Fibroblast of skin of right biceps (primary cell): ENCODE measurements around the gene CNGA4.

ENCODE experiments used
- DNase-seq: peaks from one replicate; pipeline ENCODE4 v3.0.0-alpha.2; 2013

The CNGA4 gene, protein sequence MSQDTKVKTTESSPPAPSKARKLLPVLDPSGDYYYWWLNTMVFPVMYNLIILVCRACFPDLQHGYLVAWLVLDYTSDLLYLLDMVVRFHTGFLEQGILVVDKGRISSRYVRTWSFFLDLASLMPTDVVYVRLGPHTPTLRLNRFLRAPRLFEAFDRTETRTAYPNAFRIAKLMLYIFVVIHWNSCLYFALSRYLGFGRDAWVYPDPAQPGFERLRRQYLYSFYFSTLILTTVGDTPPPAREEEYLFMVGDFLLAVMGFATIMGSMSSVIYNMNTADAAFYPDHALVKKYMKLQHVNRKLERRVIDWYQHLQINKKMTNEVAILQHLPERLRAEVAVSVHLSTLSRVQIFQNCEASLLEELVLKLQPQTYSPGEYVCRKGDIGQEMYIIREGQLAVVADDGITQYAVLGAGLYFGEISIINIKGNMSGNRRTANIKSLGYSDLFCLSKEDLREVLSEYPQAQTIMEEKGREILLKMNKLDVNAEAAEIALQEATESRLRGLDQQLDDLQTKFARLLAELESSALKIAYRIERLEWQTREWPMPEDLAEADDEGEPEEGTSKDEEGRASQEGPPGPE

DNA sequence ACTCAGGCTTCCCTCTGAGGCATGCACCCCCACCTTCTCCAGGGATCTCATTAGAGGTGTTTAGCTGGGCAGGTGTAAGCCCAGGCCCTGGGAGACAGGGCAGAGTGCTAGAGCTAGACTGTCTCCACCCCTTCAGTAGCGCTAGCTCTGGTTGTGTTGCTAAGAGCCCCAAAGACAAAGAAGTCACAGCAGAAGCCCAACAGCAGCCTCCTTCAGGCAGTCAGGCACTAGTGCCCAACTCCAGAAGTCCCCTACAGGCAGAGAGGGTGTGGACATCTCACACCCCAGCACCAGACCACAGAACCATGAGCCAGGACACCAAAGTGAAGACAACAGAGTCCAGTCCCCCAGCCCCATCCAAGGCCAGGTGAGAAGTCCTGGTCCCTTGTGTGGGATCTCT is at the start of gene CNGA4:
TSS of gene CNGA4 (plus strand) at position 188 of the 400 bp plus-strand sequence. CDS start at position 306, 118 bp downstream.
- DNase-seq, result no peak

DNA sequence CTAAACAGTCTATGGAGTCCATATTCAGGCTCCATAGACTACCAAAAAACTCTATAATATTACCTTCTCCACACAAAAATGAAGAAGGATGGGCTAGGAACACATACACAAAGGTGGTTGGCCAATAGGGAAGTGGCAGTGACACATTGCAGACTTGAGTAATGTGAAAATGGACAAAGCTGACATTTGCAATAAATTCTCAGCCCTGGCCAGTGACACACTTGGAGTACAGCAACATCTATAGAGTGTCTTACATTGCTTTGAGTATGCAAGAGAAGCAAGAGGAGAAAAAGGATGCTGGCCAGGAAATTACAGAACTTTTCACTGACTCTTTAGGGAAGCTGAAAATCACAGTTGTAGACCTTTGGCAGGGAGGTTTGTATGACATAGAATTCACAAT is 47.1 kb upstream of the CNGA4 start:
- no peak for DNase-seq

DNA sequence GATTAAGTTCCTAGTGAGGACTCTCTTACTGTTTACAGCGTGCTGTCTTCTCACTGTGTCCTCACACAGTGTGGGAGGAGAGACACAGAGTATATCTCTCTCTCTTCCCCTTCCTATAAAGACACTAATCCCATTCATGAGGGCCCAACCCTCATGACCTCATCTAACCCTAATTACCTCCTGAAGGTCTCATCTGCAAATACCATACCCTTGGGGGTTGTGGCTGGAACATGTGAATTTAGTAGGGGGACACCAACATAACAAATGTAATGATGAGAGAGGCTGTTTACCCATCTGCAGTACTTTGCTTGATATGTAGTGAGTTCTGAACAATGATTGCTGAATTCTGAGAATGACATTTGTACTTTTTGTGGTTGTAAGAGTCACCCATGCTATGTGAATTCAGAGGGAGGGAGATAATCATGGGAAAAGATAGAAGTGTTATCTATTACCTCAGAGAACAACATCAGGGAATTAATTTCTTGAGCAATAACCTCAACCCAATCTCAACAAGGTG is 44.8 kb upstream of the CNGA4 start:
- no peak for DNase-seq

DNA sequence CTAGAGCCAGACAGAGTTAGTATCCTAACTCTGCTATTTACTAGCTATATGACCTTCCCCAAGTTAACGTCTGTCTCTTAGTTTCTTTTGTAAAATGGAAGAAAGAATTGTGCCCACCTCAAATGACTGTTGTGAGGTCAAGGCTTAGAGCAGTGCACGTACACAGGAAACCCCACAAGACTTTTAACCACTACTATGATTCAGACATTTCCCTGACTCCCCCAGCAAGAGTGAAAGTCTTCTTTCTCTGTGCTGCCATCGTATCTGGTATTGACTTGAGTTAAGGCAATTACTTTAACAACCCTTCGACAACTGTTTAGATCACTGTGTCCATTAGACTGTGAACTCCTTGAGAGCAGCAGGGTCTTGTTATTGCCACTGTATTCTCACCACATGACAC is 42.5 kb upstream of the CNGA4 start:
- DNase-seq, result no peak

DNA sequence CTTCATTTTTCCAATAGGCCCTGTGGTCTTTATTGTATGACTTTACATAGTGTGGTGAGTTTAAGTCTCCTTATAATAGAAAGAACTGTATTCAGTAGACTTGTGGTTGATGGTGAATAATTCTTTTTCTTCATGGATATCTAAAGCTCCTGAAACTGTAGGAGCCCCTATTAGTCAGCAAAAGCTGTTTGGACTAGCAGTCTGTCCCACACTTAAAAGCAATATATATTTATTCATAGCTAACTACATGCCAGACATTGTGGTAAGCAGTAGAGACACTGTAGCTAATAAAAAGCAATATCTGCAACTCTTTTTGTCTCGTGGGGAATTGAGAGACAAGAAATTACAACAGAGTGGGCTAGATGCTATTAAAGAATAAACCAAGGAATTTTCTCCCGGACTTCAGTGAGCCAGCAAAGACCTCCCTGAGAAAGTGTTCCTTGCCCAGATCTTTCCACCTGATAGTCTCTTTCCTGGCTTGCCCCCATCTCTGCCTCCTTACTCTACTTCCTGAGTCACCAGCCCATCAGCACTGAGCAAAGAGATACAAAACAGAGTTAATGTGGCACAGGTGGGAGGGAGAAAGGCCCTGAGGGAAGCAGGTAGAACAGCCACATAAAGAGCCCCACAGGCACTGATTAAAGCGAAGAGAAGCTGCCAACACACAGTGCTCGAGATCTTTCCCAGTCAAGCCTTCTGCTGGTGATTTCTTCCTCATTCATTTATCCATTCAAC is 41.3 kb upstream of the CNGA4 start:
- DNase-seq, result peak; percentile 7

DNA sequence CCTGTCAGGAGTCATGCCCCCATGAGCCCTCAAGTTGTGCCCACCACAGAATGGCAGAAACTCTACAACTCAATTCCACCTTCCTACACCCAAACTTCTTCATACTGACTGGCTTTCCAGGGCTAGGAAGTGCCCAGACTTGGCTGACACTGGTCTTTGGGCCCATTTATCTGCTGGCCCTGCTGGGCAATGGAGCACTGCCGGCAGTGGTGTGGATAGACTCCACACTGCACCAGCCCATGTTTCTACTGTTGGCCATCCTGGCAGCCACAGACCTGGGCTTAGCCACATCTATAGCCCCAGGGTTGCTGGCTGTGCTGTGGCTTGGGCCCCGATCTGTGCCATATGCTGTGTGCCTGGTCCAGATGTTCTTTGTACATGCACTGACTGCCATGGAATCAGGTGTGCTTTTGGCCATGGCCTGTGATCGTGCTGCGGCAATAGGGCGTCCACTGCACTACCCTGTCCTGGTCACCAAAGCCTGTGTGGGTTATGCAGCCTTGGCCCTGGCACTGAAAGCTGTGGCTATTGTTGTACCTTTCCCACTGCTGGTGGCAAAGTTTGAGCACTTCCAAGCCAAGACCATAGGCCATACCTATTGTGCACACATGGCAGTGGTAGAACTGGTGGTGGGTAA is 39.6 kb upstream of the CNGA4 start, which contains the start of gene OR52W1:
TSS of gene OR52W1 (plus strand) at position 51 of the 637 bp plus-strand sequence. CDS start at position 51, 0 bp downstream.
- no peak for DNase-seq

DNA sequence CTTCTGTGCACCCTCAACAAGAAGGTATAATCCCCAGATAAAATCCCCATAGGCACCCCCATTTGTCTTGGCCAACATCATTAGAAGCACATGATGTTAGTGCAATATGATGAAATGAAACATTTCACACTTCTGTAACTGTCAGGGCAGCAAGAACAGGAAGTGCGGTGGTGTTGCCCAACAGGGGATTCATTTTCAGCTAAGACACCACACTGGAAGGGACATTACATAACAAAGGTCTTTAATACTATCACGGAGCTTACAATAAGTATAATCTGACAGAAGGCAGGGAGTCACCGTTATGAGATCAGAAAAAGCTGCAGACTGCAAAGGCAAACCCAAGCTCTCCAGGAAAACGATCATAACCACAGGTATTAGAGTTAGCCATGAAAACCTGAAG is 37.9 kb upstream of the CNGA4 start:
- peak; percentile 7 for DNase-seq

DNA sequence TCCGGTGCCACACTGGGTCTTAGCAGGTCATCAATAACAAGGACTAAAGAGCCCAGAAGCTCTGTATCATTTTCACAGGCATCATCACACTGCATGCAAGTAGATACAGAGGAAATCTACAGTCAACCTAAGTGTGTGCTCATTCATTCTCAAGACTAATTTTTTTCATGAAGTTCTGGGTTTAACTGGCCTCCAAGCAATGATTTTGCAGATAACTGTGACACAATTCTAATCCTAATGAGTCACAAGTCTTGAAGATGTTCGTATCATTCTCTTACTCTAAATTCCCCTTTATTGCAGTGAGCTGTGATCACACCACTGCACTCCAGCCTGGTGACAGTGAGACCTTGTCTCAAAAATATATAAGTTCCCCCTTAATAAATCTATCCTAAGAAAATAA is 37.4 kb upstream of the CNGA4 start:
- DNase-seq, result peak; percentile 49

DNA sequence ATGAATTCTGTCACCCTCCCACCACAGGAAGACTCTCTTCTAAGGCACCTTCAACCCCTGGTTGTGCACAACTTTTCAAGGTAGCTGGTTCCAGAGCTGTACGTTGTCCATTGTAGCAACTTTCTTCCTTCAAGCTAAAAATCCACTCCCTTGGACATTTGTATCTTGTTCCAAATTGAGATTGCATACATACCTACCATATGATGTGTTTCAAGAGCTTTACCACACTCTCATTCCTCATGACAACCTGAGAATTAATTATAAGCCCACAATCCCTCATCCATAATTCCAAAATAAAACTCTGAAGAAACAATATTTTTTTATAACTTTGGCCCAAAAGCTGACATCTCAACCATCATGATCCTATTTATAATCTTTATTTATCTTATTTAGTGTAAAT is 36.8 kb upstream of the CNGA4 start:
- DNase-seq, result peak; percentile 41

DNA sequence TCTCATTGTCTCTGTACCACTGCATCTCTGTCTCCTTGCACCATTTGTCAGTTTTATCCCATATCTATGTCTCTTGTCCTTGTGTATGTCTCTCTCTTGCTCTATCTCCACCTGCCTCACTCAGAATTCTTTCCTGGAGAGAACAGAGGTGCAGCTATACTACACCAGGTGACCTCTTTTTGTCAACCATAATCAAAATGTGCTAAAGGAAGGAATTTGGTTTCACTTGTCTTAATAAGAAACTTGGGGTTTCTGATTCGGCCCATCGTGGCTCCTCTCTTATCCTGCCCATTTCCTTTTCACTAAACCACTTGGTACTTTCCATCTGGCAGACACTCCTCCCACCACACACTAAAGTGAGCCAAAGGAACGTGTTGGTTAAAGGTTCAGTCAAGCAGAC is 35.6 kb upstream of the CNGA4 start:
- no peak for DNase-seq

DNA sequence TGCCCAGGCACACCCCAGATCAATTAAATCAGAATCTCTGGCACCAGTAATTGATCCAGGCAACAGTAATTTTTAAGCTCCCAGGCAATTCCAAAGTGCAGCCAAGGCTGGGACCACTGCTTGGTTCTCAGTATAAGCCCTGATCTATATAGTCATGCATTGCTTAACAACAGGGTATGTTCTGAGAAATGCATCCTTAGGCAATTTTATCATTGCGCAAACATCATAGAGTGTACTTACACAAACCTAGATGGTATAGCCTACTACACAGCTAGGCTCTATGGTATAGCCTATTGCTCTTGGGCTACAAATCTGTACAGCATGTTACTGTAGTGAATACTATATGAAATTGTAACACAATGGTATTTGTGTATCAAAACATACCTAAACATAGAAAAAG is 34.2 kb upstream of the CNGA4 start:
- DNase-seq, result peak; percentile 6

DNA sequence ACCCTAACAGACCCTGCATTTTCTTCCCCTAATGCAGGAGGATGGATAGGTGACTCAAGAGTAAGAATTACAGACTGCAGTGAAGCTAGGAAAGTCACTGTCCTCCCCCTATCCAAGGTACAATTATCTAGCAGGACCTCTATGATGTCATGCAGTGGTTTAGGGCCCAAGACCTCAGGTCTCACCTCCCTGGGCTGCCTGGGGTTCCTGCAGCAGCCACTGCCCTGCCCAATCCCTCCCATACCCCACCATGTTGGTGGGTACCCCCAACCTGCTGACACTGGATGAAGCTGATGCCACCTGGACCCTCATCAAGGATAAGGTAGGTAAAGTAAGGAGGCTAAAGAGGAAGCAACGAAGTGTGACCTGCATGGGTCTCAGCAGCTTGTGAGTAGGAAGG is 33.5 kb upstream of the CNGA4 start, which contains the start of gene C11orf42:
TSS of gene C11orf42 (plus strand) at position 192 of the 400 bp plus-strand sequence. CDS start at position 251, 59 bp downstream.
- DNase-seq, result no peak

DNA sequence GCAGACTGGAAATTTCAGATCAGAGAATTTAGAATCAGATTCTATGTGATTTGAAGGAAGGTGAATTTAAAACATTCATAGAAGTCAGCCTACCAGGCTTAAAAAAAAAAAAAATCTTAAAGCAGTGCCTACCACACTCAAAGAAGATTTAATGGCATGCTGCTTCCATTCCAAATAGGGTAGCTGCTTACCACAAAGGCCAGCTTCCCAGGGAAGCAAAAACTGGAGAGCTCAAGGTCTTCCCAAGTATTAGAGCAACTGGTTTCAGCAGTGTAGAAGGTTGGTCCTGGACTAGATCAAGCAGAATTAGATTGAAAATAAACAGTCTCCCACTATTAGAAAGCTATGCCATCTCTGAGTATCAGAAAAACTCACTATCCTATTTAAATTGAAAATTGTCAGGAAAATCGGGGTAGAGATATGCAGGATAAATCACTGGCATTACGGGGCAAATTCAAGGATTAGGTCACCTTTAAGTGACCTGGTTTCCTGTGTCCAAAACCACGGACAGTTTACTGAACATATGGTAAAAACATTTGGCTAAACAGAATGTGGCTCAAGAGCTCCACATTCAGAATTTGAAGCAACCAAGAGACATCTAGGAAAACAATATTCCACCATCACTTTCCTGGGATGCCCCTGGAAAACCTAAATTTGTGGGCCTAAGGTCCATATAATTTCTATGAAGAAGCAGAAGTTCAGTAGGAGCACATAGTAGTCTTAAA is 32.3 kb upstream of the CNGA4 start:
- no peak for DNase-seq

DNA sequence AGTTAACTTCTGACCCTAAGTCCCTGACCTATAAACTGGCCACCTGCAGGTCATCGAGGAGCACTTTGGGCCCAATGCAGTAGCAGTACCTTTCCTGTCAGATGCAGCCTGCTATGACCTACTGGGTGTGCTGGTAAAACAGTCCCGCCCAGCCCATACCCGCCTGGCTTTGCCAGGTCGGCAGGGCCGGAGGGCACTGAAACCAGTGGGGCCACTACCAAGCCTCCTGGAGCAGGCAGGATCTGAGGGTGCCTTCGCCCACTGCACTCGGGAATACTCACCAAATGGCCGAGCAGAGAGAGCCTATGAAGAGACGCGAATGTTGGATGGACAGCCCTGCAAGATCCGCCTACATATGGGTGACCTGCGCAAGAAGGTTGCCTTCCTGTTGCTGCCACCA is 29.1 kb upstream of the CNGA4 start:
- no peak for DNase-seq

DNA sequence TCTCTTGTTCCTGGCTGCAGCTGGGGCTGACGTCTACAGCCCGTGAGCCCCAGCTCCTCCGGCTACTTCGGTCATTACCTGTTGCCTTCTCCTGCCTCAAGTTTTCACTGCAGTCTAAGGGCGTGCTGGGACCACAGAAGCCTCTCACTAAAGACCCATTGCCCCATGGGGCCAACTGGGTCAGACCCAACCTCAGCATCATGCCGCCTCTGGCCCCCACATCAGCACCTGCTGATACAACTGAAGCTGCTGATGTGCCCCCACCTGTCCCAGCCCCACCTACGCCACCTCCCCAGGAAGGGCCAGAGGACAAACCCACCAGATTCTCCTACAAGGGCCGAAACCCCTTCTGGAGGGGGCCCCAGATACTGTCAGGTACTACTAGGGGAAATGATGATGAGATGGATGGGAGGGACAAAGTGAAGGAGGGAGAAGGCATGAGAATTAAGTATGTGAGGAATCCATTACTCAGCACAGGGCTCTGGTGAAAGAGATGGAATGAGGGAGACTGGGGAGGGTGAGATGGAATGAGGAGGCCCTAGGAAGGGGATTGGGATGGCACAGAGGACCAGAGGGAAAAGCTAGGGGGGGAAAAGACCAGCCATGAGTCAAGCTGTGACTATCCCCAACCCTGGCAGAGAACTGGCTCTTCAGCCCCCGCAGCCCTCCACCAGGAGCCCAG is 28.5 kb upstream of the CNGA4 start:
- DNase-seq, result peak; percentile 59

DNA sequence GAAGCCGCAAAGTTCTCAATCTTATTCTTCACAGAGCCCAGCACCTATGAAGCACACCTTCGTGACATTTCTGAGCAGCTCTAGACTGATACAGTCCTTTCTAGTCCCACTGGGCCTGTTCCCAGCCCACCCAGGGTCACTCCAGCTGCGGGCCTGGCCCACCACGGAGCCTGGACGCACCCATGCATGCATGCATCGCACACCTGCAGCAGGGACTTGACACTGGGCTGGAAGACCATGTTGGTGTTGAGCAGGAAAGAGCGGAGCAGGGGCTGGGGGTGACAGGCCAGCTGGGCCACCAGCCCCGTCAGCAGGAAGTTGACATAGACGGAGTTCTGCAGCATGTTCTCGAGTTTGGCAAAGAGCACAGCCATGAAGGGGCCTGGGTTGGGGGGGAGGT is 24.4 kb upstream of the CNGA4 start:
- no peak for DNase-seq

DNA sequence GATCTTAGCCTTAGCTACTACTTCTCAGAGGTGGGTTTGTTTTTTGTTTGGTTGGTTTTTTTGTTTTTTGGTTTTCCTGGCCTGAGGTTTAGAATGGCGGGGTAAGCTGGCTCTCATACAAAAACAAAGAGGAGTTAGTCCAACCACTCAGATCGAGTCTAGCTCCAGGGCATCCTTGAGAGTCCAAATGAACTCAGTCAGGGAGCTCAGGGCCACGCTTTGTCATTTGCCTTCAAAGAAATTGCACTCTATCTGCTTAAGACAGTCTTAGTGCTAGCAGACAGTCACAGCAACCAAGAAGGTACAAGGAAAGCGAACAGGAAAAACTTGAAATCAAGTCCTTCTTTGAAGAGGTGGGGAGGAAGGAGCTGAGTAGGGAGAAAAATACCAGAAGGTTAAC is 22.4 kb upstream of the CNGA4 start:
- no peak for DNase-seq

DNA sequence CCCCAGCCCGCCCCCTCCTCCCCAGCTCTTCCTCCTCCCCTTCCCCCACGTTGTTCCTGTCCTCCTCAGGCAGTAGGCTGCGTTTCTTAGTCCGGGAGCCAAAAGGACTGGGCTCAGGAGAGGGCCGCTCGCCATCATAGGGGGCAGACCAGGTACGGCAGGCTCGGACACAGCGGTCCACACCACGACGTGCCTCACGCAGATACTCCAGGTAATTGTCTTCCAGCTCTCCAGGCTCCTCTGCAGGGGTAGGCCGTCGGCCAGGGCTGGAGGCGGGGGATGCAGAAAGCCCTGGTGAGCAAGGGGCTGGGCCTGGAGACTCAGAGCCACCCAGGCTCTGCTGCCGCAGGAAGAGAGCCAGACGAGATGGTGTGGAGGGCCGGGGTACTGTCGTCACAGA is 21.2 kb upstream of the CNGA4 start:
- no peak for DNase-seq

DNA sequence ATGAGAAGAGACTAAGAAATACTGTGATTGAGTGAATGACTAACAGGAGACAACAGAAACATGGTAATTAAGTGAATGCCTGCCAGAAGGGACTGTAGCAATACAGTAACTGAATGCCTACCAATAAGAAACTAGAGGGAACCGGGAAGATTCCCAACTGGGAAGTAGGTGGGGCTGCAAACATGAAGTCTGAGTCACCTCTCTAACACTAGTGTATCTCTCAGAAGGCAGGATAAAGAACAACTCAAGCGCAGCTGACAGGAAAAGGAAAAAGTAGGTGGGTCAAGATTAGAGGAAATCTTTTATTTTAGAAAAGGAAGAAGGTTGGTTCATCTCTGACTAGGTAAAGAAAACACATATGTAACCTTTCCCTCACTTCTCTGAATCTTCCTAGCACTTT is 19.5 kb upstream of the CNGA4 start:
- DNase-seq, result peak; percentile 84

DNA sequence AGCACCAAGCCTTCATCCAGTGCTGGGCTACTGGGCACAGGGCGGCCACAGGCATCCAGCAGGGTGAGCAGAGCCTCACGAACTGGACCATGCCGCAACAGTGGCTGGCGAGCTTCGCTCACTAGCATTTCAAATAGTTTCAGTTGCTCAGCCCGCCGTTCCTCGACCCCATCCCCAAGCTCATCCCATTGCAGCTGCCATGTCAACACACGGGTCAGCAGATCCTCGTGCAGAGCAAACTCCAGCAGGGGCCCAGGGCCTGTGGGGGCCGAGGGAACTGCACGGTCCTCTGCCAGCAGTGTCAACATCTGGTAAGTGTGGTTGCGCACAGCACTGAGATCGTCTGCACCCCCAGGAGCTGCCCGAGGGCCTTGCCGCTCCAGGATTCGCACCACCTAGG is 15.0 kb upstream of the CNGA4 start:
- no peak for DNase-seq

DNA sequence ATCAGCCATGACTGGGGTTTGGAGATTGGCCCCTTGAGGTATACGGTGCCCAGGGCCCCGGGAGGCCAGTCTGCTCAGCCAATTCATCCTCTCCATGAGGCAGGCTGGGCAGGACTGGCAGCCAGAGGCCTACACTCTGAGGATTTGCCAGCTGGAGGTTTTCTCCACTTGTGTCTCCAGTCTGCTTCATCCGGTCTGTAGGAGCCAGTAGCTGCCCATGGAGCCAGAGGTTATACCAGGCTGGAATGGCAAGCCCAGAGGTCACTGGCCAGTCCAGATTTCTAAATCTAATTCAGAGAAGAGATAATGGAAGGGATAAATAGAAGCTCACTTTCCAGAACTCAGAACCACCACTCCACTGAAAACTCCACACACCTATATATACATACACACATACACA is 14.5 kb upstream of the CNGA4 start:
- DNase-seq, result no peak

DNA sequence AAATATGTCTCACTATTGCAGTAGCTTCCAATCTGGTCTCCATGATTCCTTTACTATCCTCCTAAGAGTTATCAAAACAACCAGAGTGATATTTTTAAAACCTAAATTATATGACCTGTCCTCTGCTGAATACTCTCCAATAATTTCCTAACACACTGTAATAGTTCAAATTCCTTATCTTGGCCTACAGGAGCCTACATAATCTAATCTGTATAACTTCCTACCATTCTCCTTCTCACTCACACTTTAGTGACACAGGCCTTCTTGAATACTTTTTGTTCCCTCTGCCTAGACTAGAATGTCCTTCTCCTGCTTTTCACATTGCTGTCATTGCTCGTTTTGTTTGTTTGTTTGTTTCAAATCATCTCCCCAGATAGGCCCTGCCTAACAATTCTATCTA is 13.9 kb upstream of the CNGA4 start:
- no peak for DNase-seq
